ENCODE data around the gene SNTN.

SNTN gene

DNA sequence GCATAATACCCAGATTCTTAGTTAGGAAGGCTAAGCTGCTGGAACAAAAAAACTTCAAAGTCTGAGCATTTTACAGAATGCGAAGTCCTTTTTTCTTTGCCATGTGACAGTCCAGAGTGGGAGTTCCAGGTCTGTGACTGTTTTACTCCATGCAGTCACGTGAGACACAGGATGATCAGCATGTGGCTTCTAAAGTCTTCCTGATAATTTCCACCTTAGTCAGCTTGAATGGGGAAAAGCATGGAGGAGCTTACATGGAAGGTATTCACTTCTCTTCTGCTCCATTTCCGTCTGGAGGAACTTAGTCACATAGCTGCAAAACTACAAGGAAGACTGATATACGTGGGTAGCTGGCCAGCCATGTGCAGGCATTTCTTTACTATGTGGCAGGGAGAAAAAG lies 1.7 kb downstream of the SNTN start:
- Histone ChIP-seq H3K36me3 (ENCODE audit: insufficient read depth, low read length) (no peaks in the 10 kb centered on the region), H3K9ac (ENCODE audit: low read depth, low read length) (no peak overlapping the region), H3K4me1 (ENCODE audit: insufficient read depth, low read length) (no peaks in the 10 kb centered on the region), H3K9me3 (ENCODE audit: control insufficient read depth, insufficient read depth, low read length) (no peaks in the 10 kb centered on the region)

DNA sequence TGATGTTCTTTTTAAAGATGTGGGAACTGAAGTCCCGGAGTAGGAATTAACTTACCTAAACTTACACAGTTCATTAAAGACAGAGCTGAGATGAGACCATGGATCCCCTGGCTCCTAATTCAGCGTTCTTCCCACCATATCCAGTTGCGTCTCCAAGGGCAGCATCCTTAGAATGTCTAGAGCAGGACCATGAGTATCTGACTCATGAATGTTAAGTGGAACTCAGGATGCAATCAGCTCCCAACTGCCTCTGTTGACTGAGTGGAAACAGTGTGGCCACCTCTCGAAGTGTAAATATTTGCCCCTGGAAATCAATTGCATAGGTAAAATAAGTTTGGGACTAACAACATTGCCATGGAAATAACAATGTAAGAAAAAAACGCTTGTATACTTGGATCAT lies 2.5 kb downstream of the SNTN start:
- H3K9me3 ChIP-seq (ENCODE audit: control insufficient read depth, insufficient read depth, low read length), result no peaks in the 10 kb centered on the region
- no peak overlapping the region for H3K9ac ChIP-seq (ENCODE audit: low read depth, low read length)
- H3K36me3 ChIP-seq (ENCODE audit: insufficient read depth, low read length), result no peaks in the 10 kb centered on the region
- H3K4me1 ChIP-seq (ENCODE audit: insufficient read depth, low read length), result no peaks in the 10 kb centered on the region

DNA sequence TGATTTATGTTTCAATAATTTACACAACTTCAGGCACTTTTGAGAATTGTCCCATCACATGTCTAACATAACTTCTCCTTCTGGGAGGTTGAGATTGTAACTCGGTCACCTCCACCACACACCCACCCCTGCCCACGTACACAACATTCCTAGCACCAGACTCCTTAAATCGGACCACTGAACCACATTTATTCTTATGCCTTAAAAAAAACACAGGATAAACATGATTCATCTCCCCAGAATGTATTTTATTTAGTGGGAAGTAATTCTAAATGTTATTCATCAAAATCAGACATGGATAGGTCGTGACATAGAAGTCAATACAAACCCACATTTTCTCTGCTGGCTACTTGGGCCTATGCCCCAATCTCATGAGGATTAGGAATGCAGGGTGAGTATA lies 3.0 kb downstream of the SNTN start:
- Histone ChIP-seq H3K36me3 (ENCODE audit: insufficient read depth, low read length) (no peaks in the 10 kb centered on the region), H3K9ac (ENCODE audit: low read depth, low read length) (no peak overlapping the region), H3K9me3 (ENCODE audit: control insufficient read depth, insufficient read depth, low read length) (no peaks in the 10 kb centered on the region), H3K4me1 (ENCODE audit: insufficient read depth, low read length) (no peaks in the 10 kb centered on the region)

DNA sequence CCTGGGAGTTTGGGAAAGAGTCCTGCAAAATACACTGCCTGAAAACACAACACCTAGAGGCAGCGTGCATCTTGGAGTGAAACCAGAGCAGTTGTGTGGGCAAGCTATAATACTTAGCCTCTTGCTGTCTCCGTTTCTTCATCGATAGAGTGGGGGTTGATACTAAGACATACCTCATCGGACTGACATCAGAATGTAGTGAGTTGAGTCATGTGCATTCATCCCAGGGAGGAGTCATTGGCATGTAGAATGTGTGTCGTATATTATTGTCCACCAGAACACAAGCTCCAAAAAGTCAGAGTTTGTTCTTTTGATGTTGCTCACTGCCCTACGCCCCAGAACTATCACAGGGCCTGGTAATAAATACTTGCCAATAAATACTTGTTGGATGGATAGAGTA lies 4.3 kb downstream of the SNTN start:
- no peaks in the 10 kb centered on the region for H3K4me1 ChIP-seq (ENCODE audit: insufficient read depth, low read length)
- H3K9ac ChIP-seq (ENCODE audit: low read depth, low read length), result no peak overlapping the region
- H3K36me3 ChIP-seq (ENCODE audit: insufficient read depth, low read length), result no peaks in the 10 kb centered on the region
- no peaks in the 10 kb centered on the region for H3K9me3 ChIP-seq (ENCODE audit: control insufficient read depth, insufficient read depth, low read length)

DNA sequence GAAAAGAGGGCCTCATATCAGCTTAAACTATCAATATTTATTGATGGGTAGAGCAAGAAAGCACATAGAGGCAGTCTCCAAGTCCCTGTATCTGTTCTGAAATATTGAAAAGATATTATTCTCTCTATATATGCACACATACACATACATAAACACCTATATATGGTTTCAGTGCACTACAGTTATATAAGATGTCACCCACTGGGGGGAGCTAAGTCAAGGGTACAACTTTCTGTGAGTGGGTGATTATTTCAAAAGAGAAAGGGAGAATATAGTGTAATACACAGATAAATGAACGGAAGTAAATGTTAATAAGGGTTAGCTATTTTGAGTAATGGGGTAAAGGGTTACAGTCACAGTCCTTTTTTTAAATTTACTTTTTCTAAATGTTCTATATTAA lies 8.8 kb downstream of the SNTN start:
- H3K4me1 ChIP-seq (ENCODE audit: insufficient read depth, low read length), result no peaks in the 10 kb centered on the region
- H3K36me3 ChIP-seq (ENCODE audit: insufficient read depth, low read length), result no peaks in the 10 kb centered on the region
- H3K9me3 ChIP-seq (ENCODE audit: control insufficient read depth, insufficient read depth, low read length), result no peaks in the 10 kb centered on the region
- no peak overlapping the region for H3K9ac ChIP-seq (ENCODE audit: low read depth, low read length)

DNA sequence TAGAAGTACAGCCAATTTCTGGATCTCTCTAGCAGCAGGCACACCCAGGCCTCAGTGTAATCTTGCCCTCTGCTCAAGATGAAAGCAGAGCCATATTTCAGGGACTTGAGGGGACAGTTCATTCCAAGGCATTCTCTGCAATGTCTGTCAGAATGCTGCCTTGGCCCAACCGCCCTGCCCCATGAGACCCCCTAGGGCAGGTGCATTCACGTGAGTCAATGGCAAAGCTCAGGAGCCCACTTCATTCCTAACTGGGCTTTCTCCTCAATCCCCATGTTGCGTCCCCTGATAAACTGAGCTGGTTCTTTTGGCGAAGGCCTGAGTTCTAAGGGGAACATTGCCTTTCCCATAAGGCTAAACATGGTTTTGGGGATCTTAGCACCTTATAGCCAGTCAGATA lies 9.5 kb downstream of the SNTN start:
- no peaks in the 10 kb centered on the region for H3K36me3 ChIP-seq (ENCODE audit: insufficient read depth, low read length)

DNA sequence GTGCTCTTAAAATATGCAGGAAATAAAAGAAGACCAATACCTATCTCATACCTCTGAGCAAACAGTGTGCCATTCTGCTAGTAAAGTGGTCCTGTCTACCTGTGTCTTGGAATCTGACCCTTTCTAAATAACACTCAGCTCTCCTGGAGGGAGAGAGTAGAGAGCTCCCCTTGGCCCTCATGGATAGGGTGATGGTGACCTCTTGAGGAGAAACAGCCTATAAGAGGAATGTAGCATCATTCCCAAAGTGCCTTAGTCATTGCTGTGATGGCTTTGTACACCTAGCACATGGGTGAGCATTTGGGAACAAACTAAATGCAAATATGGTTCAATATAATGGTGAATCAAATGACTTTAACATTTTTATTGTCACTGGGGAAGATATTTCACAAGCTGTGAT lies 10.0 kb downstream of the SNTN start:
- Histone ChIP-seq H3K36me3 (ENCODE audit: insufficient read depth, low read length) (no peaks in the 10 kb centered on the region), H3K9me3 (ENCODE audit: control insufficient read depth, insufficient read depth, low read length) (no peaks in the 10 kb centered on the region), H3K4me1 (ENCODE audit: insufficient read depth, low read length) (no peaks in the 10 kb centered on the region), H3K9ac (ENCODE audit: low read depth, low read length) (no peak overlapping the region)

More for the DNA sequence above, 9.5 kb downstream of the SNTN start:
- Histone ChIP-seq H3K9me3 (ENCODE audit: control insufficient read depth, insufficient read depth, low read length) (no peaks in the 10 kb centered on the region), H3K9ac (ENCODE audit: low read depth, low read length) (no peak overlapping the region), H3K4me1 (ENCODE audit: insufficient read depth, low read length) (no peaks in the 10 kb centered on the region)

DNA sequence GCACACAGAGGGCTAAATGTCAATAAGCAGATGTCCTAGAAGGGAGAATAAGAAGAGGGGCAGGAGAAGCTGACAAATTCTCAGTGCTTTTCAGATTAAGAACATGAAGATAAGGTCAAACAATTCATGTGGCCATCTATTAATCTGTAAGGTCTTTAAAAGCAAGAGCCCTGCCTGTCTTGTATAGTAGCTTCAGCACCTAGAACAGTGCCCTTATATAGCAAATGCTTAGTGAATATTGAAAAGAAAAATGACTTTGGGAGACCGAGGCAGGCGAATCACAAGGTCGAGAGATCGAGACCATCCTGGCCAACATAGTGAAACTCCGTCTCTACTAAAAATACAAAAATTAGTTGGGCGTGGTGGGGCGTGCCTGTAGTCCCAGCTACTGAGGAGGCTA lies 18.1 kb downstream of the SNTN start:
- Histone ChIP-seq H3K4me1 (ENCODE audit: insufficient read depth, low read length) (no peaks in the 10 kb centered on the region), H3K36me3 (ENCODE audit: insufficient read depth, low read length) (no peaks in the 10 kb centered on the region)

DNA sequence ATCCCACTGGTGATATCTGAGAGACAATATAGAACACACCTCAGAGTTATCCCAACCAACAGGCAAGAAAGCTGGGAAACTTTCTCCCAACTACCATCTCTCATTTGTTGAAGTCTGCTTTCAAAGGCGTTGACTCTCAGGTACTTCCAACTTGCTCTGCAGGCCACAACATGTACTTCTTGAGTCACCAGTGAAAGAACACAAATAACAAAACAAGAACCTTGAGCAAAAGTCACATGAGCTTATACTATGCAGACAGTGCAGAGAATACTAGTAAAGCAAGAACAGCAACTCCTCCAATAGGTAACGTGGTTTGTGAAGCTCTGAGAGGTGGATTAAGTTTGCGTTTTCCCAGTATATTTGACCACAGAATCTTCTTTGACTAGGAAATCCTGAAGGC lies 20.6 kb downstream of the SNTN start:
- no peak overlapping the region for H3K9ac ChIP-seq (ENCODE audit: low read depth, low read length)
- no peaks in the 10 kb centered on the region for H3K4me1 ChIP-seq (ENCODE audit: insufficient read depth, low read length)
- H3K36me3 ChIP-seq (ENCODE audit: insufficient read depth, low read length), result no peaks in the 10 kb centered on the region
- H3K9me3 ChIP-seq (ENCODE audit: control insufficient read depth, insufficient read depth, low read length), result no peaks in the 10 kb centered on the region

More for the DNA sequence above, 18.1 kb downstream of the SNTN start:
- H3K9me3 ChIP-seq (ENCODE audit: control insufficient read depth, insufficient read depth, low read length), result no peaks in the 10 kb centered on the region
- no peak overlapping the region for H3K9ac ChIP-seq (ENCODE audit: low read depth, low read length)

DNA sequence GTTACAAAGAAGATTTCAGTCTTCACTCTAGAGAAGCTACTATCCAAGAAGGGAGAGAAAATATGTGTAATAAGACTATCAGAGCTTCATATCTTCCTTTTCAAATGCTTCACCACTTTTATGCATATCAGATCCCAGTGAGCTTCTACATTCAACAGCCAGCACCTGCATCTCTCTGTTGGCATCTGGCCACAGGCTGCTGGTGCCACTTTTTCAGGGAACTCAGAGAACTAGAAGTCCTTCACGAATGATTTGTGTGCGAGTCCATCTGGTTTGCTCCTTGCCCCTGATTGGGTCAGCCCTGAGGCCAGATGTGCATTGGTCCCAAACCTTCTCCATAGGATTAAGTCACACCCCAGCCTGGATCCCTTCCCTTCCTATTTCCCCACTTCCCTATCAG lies 22.1 kb downstream of the SNTN start:
- H3K36me3 ChIP-seq (ENCODE audit: insufficient read depth, low read length), result no peaks in the 10 kb centered on the region
- no peaks in the 10 kb centered on the region for H3K9me3 ChIP-seq (ENCODE audit: control insufficient read depth, insufficient read depth, low read length)
- no peak overlapping the region for H3K9ac ChIP-seq (ENCODE audit: low read depth, low read length)
- no peaks in the 10 kb centered on the region for H3K4me1 ChIP-seq (ENCODE audit: insufficient read depth, low read length)

DNA sequence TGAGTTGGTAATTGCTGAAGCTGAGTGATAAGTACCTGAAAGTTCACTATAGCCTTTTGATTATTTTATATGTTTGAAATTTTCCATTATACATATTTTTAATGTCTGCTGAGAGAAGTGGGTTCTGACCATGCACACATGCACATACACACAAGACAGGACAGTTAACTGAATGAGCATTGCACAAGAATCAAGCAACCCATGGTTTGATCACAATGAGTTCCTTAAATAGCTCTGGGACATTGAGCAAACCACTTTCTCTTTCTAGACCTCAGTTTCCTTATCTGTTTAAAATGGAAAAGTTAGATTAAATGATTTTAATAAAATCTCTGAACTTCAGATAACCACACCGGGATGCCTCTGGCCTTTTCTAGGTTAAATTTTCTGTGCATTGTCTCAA lies 26.7 kb downstream of the SNTN start:
- Histone ChIP-seq H3K9me3 (ENCODE audit: control insufficient read depth, insufficient read depth, low read length) (no peaks in the 10 kb centered on the region), H3K9ac (ENCODE audit: low read depth, low read length) (no peak overlapping the region), H3K36me3 (ENCODE audit: insufficient read depth, low read length) (no peaks in the 10 kb centered on the region), H3K4me1 (ENCODE audit: insufficient read depth, low read length) (no peaks in the 10 kb centered on the region)

DNA sequence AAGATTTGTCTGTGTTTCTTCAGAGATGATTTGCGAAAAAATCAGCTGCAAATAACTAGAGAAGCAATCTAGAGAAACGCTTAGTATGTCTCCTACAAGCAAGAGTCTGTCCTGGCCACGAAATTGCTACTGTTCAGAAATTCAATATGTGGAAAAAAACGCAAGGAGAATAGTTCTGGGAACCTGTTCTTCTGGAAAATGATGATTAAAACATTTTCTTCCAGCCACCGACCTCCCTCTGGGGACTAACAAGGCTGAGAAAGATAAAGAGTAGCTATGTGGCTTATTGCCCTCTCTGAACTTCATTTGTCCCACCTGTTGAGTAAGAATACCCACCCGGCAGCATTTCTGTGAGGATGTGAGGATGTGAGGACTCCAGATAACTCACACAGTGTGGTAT lies 31.6 kb downstream of the SNTN start:
- Histone ChIP-seq H3K36me3 (ENCODE audit: insufficient read depth, low read length) (no peaks in the 10 kb centered on the region), H3K9me3 (ENCODE audit: control insufficient read depth, insufficient read depth, low read length) (no peaks in the 10 kb centered on the region), H3K9ac (ENCODE audit: low read depth, low read length) (no peak overlapping the region), H3K4me1 (ENCODE audit: insufficient read depth, low read length) (no peaks in the 10 kb centered on the region)

DNA sequence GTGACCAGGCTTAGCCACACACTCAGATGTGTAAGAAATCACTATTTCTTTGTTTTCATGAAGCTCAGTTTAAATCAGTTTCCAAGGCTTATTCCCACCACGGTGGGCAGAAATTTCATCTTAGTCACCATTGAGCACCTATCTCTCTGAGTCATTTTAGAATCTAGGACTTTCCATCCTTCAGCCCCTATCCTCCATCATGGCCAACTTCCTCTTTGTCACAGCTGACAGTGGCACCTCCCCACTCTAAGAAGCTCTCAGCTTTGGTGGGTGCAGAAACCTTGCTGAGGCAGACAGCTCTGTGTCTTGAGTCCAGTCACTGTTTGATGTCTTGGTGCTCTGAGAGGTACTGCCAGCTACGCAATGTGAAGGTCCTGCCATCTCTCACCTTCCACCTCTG lies 32.9 kb downstream of the SNTN start:
- Histone ChIP-seq H3K4me1 (ENCODE audit: insufficient read depth, low read length) (no peaks in the 10 kb centered on the region), H3K36me3 (ENCODE audit: insufficient read depth, low read length) (no peaks in the 10 kb centered on the region), H3K9ac (ENCODE audit: low read depth, low read length) (no peak overlapping the region), H3K9me3 (ENCODE audit: control insufficient read depth, insufficient read depth, low read length) (no peaks in the 10 kb centered on the region)

DNA sequence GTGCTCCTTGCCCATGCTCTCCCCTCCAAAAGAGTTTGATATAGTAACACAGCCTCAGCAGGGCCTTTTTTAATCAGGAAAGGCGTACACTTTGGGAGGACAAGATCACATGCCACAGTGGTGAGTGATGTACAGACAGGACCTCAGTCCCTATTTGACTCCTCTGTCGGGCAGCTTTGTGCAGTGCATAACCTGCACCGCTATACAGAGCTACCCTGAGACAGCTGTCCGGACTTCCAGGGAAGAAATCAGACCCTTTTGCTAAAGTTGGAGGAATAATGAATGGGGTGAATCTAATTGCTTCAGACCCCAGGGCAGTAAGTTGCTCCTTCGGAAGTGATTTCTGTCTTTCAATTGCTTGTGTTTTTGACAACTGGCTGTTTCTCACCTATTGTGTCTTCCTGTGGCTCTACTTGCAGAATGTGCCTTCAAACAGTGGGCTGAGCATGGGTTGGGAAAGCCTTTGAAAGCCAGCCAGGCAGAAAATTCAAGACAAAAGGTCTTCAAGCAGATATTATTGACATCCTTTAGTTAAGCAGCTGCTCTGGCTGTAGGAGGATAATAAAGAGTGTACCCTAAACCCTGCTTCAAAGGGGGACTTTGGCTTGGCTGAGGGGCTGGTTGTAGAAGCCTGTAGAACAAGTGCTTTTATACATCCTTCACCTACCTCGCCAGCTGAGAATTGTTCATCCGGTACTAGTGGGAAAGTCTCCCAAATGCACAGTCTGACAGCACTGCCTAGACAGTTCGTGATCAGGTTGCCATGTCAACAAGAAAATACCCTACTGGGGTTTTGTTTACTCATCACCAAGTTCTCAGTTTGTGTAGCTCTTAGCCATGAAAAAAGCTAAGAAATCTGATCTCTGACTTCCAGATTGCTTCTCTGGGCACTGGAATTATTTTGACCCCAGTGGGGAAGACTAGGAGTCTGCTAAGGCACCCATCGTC lies 35.1 kb downstream of the SNTN start:
- Histone ChIP-seq H3K4me1 (ENCODE audit: insufficient read depth, low read length) (no peaks in the 10 kb centered on the region), H3K9ac (ENCODE audit: low read depth, low read length) (no peak overlapping the region), H3K9me3 (ENCODE audit: control insufficient read depth, insufficient read depth, low read length) (no peaks in the 10 kb centered on the region), H3K36me3 (ENCODE audit: insufficient read depth, low read length) (no peaks in the 10 kb centered on the region)

DNA sequence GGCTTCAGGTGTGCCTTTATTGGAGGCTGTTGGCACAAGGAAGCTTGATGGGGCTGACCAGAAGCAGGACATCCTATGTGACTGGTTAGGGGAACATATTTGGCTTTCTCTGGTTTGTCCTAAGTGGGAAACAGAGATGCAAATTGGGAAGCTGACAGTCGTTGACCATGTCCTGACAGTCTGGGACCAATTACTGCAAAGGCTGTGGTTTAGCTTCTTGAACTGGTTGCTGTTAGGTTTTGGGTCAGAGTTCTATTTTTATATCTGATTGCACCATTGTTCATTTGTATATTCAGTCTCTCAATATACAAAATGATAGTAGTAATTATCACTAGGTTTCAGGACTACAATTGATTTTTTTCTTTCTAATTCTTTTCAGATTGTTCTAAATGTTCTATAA lies 36.8 kb downstream of the SNTN start:
- no peak overlapping the region for H3K9ac ChIP-seq (ENCODE audit: low read depth, low read length)
- no peaks in the 10 kb centered on the region for H3K36me3 ChIP-seq (ENCODE audit: insufficient read depth, low read length)
- H3K4me1 ChIP-seq (ENCODE audit: insufficient read depth, low read length), result no peaks in the 10 kb centered on the region
- H3K9me3 ChIP-seq (ENCODE audit: control insufficient read depth, insufficient read depth, low read length), result peaks cover 5% of the 10 kb centered on the region; the same call in 1 of the 2 replicates
